HCT116 (cell line): ENCODE measurements around the gene LRRC4C.

Experiments used
- ATF3 ChIP-seq: IDR thresholded peaks from 2 replicates; pipeline ENCODE4 v1.6.1; 2012
- CBX3 ChIP-seq: IDR thresholded peaks from 2 replicates; pipeline ENCODE4 v1.6.1; 2012; ENCODE audit warnings: low read depth
- CEBPB ChIP-seq: IDR thresholded peaks from 2 replicates; pipeline ENCODE4 v1.6.1; 2012; ENCODE audit warnings: low read depth
- CTCF ChIP-seq, 3 experiments: fragments of 200-600 bp in 1 of 3; sonication (generic) in 1 of 3; IDR thresholded peaks in 2 of 3; conservative IDR thresholded peaks in 1 of 3; 2 replicates each; pipeline ENCODE4 v1.5.1; 2012 to 2017; ENCODE audit warnings: low read depth in 2 of 3, low read length in 2 of 3, antibody characterized with exemption in 1 of 3, borderline replicate concordance in 1 of 3, control low read depth in 1 of 3, mild to moderate bottlenecking in 1 of 3, mixed read lengths in 1 of 3, mixed run types in 1 of 3, moderate library complexity in 1 of 3; ENCODE audit not compliant: insufficient read depth in 1 of 3
- EZH2 ChIP-seq: fragments of 200-600 bp; sonication (generic); IDR thresholded peaks from 2 replicates; pipeline ENCODE4 v1.6.1; 2017; ENCODE audit warnings: antibody characterized with exemption, mixed run types
- FOSL1 ChIP-seq: IDR thresholded peaks from 2 replicates; pipeline ENCODE4 v1.6.1; 2012; ENCODE audit warnings: low read depth
- MAX ChIP-seq: IDR thresholded peaks from 2 replicates; pipeline ENCODE4 v1.6.1; 2012
- POLR2A ChIP-seq: IDR thresholded peaks from 2 replicates; pipeline ENCODE4 v1.7.0; 2011; ENCODE audit warnings: borderline replicate concordance; ENCODE audit not compliant: insufficient read depth, insufficient read length; ENCODE audit errors: extremely low read depth
- POLR2AphosphoS5 ChIP-seq: IDR thresholded peaks from 2 replicates; pipeline ENCODE4 v1.6.1; 2011; ENCODE audit warnings: mild to moderate bottlenecking, low read depth, low read length, moderate library complexity
- RAD21 ChIP-seq: IDR thresholded peaks from 2 replicates; pipeline ENCODE4 v1.6.1; 2012; ENCODE audit warnings: low read depth, mild to moderate bottlenecking
- SRF ChIP-seq: IDR thresholded peaks from 2 replicates; pipeline ENCODE4 v1.6.1; 2012; ENCODE audit warnings: low read depth
- ZFX ChIP-seq: fragments of 450-650 bp; IDR thresholded peaks from 2 replicates; pipeline ENCODE4 v1.6.1; 2017

- TF ChIP-seq POLR2A (no peak), CTCF (IDR thresholded peaks at IDR 0.05 in 2 of 3, conservative IDR thresholded peaks at IDR 0.05 in 1 of 3; ENCODE audit: borderline replicate concordance in 1 of 3, insufficient read depth in 1 of 3, low read depth in 2 of 3, low read length in 2 of 3) (no peak), POLR2AphosphoS5 (no peak), ATF3 (no peak), ZFX (no peak), EZH2 (no peak), RAD21 (no peak), SRF (no peak), CEBPB (no peak), MAX (no peak), CBX3 (no peak), FOSL1 (no peak)
Observed at GRCh38 chr11:40360206-40360798, 1099.2 kb downstream of the LRRC4C start.
